Kidney epithelial cell (primary cell): Measurements from ENCODE around the gene COBL. TPM values are rescaled to one million over a fixed set of nuclear protein-coding genes. Genes with fewer than 3 reads are reported as not detected.

Experiments used
- DNase-seq: peaks from one replicate; pipeline ENCODE4 v3.0.0-alpha.2; 2010; ENCODE audit warnings: low read depth
- H3K27me3 ChIP-seq: 2 replicates; pipeline ENCODE4 v1.6.0; 2011; ENCODE audit warnings: low read length; ENCODE audit not compliant: control insufficient read depth, insufficient read depth
- H3K36me3 ChIP-seq: 2 replicates; pipeline ENCODE4 v1.5.1; 2011; ENCODE audit warnings: low read length; ENCODE audit not compliant: control insufficient read depth, insufficient read depth
- H3K4me3 ChIP-seq: 2 replicates; pipeline ENCODE4 v1.5.1; 2011; ENCODE audit warnings: low read depth, mild to moderate bottlenecking, control low read depth, low read length
- total RNA-seq: library from RNA; depleted of rRNA; stranded (reverse); fragments of >200 nt; gene quantifications from 2 replicates; pipeline ENCODE4 v1.2.3, GENCODE V29; 2015
- TF ChIP-seq, protein P1 (sequence below): IDR thresholded peaks from 2 replicates; pipeline ENCODE4 v1.5.1; 2011; ENCODE audit warnings: mild to moderate bottlenecking, moderate library complexity, low read length, control low read depth, inconsistent platforms; ENCODE audit not compliant: insufficient read depth, poor library complexity, severe bottlenecking

The COBL gene
- total RNA-seq, 1 donor from 2014 or later = 7.1 TPM

DNA sequence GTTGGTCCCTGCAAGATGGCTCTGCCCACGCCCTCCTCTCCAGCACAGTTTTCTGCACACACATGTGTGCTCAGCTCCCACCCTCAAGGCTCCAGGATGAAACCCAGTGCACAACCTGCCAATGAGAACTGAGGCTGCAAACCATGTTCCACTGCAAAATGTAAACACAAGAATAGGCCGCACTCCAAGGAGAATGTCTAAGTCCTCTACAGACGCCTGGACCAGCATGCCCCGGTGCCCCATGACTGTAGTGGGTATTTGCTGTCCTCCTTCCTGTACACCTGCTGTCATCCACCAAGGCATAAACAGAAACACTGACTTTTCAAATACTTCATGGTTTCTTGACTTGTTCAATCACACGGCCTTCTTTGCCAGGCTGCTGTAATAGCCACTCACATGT lies 72.6 kb downstream of the COBL start:
- TF ChIP-seq, protein P1, sequence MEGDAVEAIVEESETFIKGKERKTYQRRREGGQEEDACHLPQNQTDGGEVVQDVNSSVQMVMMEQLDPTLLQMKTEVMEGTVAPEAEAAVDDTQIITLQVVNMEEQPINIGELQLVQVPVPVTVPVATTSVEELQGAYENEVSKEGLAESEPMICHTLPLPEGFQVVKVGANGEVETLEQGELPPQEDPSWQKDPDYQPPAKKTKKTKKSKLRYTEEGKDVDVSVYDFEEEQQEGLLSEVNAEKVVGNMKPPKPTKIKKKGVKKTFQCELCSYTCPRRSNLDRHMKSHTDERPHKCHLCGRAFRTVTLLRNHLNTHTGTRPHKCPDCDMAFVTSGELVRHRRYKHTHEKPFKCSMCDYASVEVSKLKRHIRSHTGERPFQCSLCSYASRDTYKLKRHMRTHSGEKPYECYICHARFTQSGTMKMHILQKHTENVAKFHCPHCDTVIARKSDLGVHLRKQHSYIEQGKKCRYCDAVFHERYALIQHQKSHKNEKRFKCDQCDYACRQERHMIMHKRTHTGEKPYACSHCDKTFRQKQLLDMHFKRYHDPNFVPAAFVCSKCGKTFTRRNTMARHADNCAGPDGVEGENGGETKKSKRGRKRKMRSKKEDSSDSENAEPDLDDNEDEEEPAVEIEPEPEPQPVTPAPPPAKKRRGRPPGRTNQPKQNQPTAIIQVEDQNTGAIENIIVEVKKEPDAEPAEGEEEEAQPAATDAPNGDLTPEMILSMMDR = no peak
- no peak overlapping the region for H3K4me3 ChIP-seq
- DNase-seq = no peak
- no peaks in the 10 kb centered on the region for H3K27me3 ChIP-seq
- H3K36me3 ChIP-seq = no peaks in the 10 kb centered on the region

DNA sequence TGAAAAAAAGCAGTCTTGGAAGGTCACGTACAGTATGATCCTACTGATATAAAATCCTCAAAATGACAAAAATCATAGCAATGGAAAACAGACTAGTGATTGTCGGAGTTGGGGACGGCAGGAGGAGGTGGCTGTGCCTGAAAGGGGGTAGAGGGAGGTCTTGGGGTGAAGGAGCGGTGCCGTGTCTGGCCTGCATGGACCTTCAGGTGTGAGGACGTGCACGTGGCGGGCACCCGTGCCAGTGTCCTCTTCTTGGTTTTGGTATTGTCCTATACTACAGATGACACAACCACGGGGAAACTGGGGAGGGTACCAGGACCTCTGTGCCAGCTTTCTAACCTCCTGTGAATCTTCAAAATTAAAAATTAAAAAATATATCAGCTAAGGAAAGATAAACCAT lies 73.0 kb downstream of the COBL start:
- Histone ChIP-seq H3K4me3 (no peak overlapping the region), H3K27me3 (no peaks in the 10 kb centered on the region), H3K36me3 (no peaks in the 10 kb centered on the region)
- no peak for DNase-seq
- TF ChIP-seq, protein P1 = no peak

- H3K27me3 ChIP-seq = no peaks in the 10 kb centered on the region
- no peak for DNase-seq
- no peaks in the 10 kb centered on the region for H3K36me3 ChIP-seq
- no peak overlapping the region for H3K4me3 ChIP-seq
- TF ChIP-seq, protein P1 = no peak
Measured at GRCh38 chr7:51242881-51243518, 73.6 kb downstream of the COBL start.

DNA sequence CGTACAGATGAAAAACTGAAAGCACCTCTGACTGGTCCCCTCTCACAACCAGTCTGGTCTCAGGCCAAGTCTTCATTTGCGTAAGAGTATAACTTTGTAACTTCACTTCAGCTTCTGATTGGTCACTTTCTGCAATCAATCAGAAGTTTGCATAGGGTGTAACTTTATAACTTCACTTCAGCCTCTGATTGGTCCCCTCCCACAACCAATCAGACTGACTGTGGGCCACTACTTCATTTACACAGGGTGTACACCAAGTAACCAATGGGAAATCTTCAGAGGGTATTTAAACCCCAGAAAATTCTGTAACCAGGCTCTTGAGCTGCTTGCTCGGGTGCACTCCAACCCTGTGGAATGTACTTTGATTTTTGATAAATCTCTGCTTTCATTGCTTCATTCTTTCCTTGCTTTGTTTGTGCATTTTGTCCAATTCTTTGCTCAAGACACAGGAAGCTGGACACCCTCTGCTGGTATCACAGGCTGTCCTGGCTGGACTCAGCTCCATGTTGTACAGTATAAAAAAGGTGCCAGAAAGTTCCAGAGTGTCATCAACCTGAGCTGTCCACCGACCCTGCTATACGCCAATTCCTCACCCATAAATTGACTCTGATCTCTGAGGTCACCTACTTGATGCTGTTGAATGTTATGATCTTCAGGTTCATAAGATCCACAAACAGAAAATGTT lies 74.5 kb downstream of the COBL start:
- no peak overlapping the region for H3K4me3 ChIP-seq
- H3K27me3 ChIP-seq = no peaks in the 10 kb centered on the region
- no peak for DNase-seq
- TF ChIP-seq, protein P1 = no peak
- no peaks in the 10 kb centered on the region for H3K36me3 ChIP-seq

DNA sequence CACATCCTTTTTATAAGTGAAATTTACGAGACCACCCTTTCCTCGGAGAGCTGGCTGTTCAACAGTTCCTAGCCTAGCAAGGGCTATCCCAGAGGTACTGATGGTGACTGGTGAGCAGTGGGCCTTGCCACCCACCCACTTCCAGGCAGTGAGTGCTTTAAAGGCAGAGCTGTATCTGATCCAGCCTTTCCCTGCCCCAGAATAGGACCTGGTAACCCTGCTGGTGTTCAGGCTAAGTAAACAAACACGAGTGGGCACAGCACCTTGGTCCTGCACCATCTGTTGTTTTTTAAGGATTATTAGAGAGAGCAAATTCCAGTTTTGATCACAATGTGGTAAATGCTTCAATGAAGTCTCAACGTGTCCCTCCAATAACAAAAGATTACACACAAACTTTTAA lies 75.7 kb downstream of the COBL start:
- DNase-seq = no peak
- no peak overlapping the region for H3K4me3 ChIP-seq
- TF ChIP-seq, protein P1 = no peak
- no peaks in the 10 kb centered on the region for H3K27me3 ChIP-seq
- no peaks in the 10 kb centered on the region for H3K36me3 ChIP-seq
